Adipose tissue (tissue), 3 donors: ENCODE results near the gene SYDE2. TPM values are rescaled to one million over a fixed set of nuclear protein-coding genes. Genes with fewer than 3 reads are reported as not detected.
"Not testable (repeated sequence)": the region's sequence is repeated elsewhere in the genome, so short reads cannot be mapped to it uniquely, and the experiment has no call there.

Experiments used
- H3K27ac ChIP-seq: one replicate; pipeline ENCODE4 v1.5.1; 2013; ENCODE audit warnings: low read depth, low read length
- WGBS, 3 donors: extraction: QIAGEN DNeasy Blood & Tissue Kit; methylation state at CpG; one replicate each; pipeline ENCODE4 v1.1.7; 2013; 5-methylcytosine and 5-hydroxymethylcytosine counted together
- polyA plus RNA-seq, 3 donors: library from polyadenylated mRNA; stranded (reverse); fragments of 200-250 nt; gene quantifications; one replicate each; pipeline ENCODE4 v1.2.3, GENCODE V29; 2013
- donor health status: healthy with polysubstance abuse.
- donor health status: Bipolar disorder and iron deficiency.
- donor health status: healthy.

Gene SYDE2, protein sequence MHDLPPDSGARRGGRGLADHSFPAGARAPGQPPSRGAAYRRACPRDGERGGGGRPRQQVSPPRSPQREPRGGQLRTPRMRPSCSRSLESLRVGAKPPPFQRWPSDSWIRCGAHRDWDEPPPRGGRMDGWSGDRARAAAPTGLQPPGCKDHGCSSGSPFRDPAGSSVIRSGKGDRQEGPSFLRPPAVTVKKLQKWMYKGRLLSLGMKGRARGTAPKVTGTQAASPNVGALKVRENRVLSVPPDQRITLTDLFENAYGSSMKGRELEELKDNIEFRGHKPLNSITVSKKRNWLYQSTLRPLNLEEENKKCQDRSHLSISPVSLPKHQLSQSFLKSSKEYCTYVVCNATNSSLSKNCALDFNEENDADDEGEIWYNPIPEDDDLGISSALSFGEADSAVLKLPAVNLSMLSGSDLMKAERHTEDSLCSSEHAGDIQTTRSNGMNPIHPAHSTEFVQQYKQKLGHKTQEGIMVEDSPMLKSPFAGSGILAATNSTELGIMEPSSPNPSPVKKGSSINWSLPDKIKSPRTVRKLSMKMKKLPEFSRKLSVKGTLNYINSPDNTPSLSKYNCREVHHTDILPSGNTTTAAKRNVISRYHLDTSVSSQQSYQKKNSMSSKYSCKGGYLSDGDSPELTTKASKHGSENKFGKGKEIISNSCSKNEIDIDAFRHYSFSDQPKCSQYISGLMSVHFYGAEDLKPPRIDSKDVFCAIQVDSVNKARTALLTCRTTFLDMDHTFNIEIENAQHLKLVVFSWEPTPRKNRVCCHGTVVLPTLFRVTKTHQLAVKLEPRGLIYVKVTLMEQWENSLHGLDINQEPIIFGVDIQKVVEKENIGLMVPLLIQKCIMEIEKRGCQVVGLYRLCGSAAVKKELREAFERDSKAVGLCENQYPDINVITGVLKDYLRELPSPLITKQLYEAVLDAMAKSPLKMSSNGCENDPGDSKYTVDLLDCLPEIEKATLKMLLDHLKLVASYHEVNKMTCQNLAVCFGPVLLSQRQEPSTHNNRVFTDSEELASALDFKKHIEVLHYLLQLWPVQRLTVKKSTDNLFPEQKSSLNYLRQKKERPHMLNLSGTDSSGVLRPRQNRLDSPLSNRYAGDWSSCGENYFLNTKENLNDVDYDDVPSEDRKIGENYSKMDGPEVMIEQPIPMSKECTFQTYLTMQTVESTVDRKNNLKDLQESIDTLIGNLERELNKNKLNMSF
- 1 to 10 TPM in 2 of 3 donors, under 1 TPM in 1; 0.90 to 1.8 (median 1.1) TPM for polyA plus RNA-seq

DNA sequence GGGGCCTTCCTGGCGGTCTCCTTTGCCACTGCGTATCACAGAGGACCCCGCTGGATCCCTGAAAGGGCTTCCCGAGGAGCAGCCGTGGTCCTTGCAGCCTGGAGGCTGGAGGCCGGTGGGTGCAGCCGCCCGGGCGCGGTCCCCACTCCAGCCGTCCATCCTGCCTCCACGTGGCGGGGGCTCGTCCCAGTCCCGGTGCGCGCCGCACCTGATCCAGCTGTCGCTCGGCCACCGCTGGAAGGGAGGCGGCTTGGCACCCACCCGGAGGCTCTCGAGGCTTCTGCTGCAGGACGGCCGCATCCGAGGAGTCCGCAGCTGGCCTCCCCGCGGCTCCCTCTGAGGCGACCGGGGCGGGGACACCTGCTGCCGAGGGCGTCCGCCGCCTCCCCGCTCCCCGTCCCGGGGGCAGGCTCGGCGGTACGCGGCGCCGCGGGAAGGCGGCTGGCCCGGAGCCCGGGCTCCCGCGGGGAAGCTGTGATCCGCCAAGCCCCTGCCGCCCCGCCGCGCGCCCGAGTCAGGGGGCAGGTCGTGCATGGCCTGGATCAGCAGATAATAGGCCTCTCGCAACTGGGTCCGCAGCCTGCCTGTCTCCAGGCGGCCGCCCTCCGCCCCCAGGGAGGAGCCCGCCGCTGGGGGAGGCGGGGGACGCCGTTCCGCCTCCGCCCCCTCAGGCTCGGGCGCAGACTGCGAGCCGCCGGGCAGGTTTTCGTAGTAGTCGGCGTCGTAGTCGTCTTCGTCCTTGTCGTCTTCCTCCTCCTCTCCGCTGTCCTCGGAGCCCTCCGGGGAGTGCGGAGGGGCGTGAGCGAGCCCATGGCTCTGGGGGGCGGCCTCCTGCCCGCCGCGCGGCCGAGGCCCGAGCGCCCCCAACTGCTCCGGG, at the start of gene SYDE2:
Gene SYDE2 (minus strand): TSS at position 554 of the 877 bp plus-strand sequence. CDS start 20 bp downstream, at position 534.
- H3K27ac ChIP-seq = no peak within 1 kb of the TSS
- 0 to 1% (median 1%) methylated on average over 63 to 99 of the region's 99 CpGs for WGBS, 3 donors

DNA sequence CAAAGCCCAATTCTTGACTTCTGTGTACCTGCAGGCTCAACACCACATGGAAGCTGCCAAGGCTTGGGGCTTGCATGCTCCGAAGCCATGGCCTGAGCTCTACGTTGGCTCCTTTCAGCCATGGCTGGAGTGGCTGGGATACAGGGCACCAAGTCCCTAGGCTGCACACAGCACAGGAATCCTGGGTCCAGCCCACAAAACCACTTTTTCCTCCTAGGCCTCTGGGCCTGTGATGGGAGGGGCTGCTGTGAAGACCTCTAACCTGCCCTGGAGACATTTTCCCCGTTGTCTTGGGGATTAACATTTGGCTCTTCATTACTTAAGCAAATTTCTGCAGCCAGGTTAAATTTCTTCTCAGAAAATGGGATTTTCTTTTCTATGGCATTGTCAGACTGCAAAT, 48.2 kb upstream of the SYDE2 start:
- 75 to 97% (median 97%) methylated on average over 3 of the region's 3 CpGs for WGBS, 3 donors
- H3K27ac ChIP-seq = not testable (repeated sequence)

DNA sequence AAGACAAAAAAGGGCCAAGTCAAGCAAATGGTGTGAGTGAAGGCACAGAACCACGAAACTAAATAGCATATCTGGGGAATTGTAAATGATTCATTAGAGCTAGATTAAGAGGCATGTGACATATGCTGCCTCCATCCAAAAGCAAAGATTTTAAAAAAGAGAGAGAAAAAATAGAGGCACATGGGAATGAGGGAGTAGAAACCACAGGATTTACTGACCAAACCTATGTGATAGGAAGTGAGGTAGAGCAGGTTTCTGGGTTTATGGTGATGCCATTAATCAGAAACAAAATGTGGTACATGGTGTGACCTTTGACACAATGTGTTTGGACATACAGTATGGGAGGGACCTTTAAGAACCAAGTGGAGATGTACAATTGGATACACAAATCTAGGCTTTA, 45.1 kb upstream of the SYDE2 start:
- 50 to 83% (median 67%) methylated on average over 1 of the region's 1 CpG for WGBS, 3 donors
- H3K27ac ChIP-seq = no peak overlapping the region

DNA sequence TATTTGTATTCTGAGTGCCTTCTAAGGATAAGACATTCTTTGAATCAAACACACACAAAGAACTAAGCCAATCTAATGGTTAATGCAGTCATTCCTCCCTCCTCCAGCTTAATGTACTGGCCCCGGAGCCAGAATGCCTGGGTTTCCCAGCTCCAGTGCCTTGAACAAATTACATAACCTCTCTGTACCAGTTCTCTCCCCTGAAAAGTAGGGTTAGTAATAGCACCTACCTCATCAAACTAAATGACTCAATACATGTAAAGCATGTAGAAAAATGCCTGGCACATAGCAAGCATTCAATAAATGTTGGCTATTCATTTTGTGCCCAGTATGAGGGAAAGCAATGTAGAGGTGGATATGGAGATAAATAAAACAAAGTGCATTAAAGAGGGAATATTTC, 44.6 kb upstream of the SYDE2 start:
- WGBS, 3 donors = 44 to 76% (median 65%) methylated on average over 1 of the region's 1 CpG
- no peak overlapping the region for H3K27ac ChIP-seq

DNA sequence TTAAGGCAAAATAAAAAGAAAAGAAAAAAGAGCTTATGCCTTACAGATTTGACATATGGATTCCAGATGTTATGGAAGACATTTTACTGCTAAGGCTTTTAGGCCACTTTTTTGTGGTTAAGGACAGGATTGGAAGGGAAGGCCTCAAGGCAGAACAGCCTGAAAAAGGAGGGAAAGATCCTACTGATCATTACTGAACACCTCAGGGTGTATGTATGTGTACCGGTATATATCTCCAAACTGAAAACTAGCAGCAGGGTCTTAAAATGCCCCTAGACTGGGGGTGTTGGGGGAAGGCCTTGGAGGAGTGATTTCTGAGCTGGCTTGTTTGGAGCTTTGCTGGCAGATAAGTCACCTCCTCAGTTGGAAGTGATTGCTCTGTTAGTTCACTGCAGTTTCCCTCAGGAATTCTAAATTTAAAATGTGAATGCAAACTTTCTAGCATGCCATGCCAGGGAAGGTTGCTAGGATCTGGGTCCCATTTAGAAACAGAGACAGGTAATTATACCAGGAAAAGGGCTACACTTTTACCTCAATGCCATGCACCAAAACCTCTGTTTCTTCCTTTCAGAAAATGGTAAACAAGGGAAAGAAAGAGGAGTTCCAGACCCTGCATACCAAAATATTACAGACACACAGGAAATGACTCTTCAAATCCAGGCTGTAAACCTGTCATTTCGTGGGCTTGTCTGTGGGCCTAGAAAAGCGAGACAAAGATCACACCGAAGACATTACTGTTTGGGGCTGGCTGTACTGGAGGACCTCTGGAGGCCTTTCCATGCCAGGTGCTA, 43.6 kb upstream of the SYDE2 start:
- 33 to 65% (median 43%) methylated on average over 4 of the region's 4 CpGs for WGBS, 3 donors
- H3K27ac ChIP-seq = no peak overlapping the region

DNA sequence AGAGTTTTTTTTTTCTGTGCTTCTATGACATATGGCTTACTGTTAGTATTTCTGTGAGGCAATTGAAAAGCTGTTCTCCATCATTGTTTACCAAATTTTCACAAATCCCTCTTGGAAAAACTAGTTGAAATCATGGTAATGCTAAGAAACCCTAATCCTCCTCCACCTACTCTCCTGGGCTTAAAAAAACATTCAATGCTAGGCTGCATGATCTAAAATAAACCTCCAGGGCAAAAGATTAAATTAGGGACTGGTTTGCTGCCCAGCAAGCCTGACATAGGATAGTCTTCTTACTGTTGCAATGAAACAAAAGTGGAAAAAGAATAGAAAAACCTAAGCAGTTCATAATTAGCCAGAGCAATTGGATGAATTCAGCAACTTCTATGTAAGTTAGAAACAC, 42.6 kb upstream of the SYDE2 start:
- no peak overlapping the region for H3K27ac ChIP-seq

DNA sequence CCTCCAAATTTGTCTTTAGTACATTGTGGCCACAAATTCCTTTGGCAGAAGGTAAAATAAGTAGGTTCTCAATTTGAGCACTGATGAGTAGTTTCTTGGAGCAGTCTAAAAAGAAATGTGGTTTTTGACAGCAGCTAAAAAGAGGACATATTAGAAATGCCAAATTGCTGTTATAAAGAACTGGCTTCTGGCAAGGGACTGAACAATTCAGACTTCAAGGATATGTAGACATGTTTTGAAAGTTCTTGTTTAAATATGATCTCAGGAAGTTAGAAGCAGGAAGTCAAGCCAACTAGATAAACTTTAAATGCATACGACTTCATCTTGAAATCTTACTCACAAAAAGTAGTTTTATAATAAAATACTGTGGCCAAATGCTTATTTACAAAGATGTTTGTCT, 39.8 kb upstream of the SYDE2 start:
- no peak overlapping the region for H3K27ac ChIP-seq
- WGBS, 3 donors = 5 to 10% (median 8%) methylated on average over 1 of the region's 1 CpG

DNA sequence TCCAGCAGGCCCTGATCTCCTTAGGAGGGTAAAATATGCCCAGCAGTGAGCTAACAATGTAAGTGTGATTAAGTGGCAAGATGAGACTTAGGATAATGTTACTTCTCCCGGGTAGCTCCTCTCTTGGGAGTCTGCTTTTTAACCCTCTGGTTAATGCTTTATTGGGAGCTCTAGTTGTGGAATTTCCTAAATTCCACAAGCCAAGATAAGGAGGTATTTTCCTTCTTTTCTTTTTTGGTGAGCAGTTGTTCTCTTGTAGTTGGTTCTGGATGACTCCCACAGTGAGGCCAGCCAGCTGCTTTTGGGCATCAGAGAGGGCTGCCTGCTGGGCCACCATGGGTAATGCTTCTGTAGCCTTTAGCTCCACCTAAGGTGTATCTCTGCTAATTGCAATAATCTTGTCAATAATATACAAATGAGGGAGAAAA, 39.4 kb upstream of the SYDE2 start:
- no peak overlapping the region for H3K27ac ChIP-seq
- WGBS, 3 donors = 24 to 46% (median 39%) methylated on average over 1 of the region's 1 CpG

DNA sequence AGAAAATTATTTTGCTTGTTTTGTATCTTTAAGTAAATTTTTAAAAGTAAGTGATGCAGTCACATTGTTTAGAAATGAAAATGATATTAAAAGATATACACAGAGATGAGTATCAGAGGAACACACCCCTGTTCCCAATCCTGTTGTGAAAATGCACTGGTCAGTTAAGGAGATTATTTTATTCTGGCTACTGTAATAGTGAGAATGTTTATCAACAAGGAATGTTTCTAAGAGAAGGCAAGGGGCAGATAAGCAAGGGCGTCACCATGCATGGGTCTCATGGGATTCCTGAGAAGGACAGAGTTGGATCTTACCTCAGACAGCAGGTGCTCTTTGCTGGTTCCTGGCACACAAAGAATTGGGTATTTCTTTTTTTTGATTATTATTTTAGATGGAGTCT, 36.8 kb upstream of the SYDE2 start:
- 67 to 86% (median 83%) methylated on average over 1 of the region's 1 CpG for WGBS, 3 donors
- no peak overlapping the region for H3K27ac ChIP-seq

DNA sequence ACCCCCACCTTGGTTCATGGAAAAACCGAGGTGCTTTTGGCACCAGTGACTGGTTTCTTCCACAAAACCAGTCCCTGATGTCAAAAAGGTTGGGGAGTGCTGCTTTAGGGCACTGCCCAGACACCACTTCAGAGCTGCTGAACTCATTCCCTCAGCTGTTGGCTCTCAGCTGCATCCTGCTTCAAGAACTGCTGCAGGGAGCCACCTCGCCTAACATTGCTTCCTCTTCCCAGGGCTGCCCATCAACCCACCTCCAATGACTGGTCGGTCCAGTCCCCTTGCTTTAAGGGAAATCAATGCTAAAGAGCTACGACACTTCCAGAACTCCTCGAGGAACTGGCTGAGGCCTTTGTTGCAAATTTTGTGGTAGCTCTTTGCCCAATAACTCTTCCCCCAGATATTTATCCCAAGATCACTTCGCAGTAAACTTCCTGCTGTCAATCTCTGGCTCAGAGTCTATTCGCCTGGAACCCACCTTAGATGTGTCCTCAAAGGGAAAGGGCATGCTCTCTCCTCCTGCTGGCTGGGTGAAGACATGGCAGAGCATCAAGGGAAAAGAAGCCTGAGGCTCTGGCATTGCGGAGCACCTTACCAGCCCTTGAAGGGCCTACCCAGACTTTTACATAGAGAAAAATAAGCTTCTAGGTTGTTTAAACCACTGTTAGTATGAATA, 29.6 kb upstream of the SYDE2 start:
- H3K27ac ChIP-seq = no peak overlapping the region
- 61 to 78% (median 64%) methylated on average over 8 of the region's 8 CpGs for WGBS, 3 donors

DNA sequence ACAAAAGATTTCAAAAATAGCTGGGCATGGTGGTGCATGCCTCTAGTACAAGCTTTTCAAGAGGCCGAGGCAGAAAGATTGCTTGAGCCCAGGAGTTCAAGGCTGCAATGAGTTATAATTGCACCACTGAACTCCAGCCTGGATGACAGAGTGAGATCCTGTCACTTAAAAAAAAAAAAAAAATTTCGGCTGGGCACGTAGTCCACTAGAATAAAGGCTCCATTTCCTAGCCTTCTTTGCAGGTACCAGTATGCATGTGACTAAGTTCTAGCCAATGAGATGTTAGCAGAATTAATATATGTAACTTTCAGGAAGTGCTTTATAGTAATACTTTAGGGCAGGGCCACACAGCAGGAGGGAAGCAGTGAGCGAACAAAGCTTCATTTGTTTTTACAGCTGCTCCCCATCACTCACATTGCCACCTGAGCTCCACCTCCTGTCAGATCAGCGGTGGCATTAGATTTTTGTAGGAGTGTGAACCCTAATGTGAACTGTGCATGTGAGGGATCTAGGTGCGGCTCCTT, 28.8 kb upstream of the SYDE2 start:
- H3K27ac ChIP-seq = no peak overlapping the region

DNA sequence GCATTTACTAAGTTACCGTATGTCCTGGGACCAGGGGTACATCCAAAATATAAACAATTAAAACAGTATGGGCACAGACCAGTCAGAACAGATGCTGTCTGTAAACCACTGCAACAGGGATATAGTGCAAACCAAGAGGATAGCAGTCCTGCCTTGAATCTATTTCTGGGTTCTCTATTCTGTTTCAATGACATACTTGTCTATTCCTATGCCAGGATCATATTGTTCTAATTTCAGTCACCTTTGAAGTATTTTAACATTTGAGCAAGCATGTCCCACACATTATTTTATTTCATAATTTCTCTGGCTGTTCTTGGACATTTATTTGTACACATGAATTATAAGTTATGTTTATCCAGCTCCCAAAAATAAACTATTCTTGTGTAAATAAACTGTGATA, 28.2 kb upstream of the SYDE2 start:
- H3K27ac ChIP-seq = no peak overlapping the region

More for the DNA sequence above, 28.8 kb upstream of the SYDE2 start:
- 35 to 84% (median 83%) methylated on average over 6 of the region's 6 CpGs for WGBS, 3 donors

DNA sequence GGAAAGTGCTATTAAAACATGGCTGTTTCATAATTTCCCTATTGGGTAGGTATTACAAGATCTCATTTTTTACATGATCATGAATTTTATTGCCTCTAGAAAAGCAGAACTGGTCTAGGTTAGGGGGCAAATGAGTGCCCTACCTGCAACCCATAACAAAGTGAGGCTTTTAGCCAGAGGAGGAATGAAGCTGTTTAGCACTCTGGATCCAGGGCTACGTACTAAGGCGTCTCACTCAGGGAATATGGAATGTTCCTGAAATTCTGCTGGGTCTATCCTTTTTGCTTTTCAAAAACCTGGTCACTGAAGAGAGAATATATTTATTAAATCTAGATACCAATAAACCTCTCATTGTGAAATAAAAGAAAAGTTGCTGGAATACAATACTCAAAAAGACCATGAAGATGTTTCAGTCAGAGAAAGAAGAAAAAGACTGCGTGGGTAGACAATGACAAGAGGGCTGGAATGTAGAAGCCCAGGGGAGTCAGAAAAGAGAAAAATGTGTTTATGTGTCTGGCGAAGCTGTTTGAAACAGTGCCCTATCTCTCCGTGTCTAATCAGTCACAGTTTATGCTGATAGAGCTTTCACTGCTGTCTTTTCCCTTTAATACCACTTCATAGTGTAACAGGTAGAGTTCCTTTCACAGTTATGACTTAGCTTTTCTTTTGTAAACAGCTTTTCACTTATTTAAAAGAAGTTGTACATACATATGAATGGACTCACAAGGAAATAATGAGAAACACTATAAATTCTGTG, 25.0 kb upstream of the SYDE2 start:
- H3K27ac ChIP-seq = no peak overlapping the region
- WGBS, 3 donors = 30 to 65% (median 61%) methylated on average over 5 of the region's 5 CpGs

More for the DNA sequence above, 28.2 kb upstream of the SYDE2 start:
- 0 to 92% (median 43%) methylated on average over 1 of the region's 1 CpG for WGBS, 3 donors

DNA sequence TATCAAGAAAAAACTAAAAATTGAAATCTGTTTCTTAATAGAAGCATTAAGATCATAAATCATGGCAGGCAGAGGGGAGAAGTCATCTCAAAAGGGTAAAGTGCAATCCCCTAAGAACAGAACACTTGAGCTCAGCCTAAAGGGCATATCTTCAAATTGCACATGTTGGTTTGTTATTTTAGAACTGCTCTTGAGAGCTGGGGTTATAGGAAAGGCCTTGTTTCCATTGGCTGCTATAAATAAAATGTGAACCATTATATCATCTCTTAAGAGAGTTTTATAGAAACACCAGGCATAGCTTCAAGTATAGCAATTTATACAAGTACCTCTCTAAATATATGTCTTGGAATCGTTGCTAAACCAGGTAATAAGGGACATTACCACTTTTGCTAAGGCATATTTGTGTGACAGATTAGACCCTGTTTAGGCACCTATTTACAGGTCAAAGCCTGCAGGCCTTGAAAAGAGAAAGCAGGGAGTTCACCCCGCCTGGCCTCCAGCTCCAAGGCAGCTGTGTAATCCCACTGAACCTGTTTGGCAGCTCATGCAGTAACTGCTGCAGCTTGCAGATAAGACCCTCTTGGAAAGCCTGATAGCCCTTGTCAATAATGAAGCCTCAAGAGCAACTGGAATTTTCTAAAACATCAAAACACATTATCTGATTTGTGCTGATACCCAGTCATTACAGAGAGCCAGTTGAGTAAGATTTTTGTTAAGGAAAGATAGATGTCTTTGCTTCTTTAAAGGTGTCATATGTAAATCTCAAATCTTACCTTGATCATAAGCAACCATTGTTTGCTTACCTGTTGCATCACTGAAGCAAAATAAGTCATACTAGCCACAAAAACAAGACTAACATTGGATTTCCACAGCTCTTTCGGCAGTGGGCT, 24.2 kb upstream of the SYDE2 start:
- no peak overlapping the region for H3K27ac ChIP-seq
- WGBS, 3 donors = 31 to 61% (median 57%) methylated on average over 3 of the region's 3 CpGs

DNA sequence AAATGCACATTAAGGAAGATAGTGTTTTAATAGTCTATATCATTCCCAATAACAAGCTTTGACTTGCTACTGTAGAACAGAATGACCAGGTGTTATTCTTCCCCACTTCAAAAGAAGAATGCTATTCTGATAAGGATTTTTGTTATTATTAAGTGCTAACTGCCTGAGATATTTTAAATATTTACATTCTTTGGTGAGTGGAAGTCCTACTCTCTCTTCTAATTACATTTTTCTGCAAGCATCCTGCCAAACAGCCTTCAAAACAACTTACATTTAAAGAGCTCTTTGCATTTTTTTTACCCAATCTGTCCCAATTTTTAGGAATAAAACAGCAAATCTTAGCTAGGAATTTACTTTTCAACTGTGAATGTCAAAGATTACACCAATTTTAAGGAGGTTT, 23.5 kb upstream of the SYDE2 start:
- no peak overlapping the region for H3K27ac ChIP-seq
